SK-N-SH (cell line): Measurements from ENCODE around the gene SIT1.

Source experiments
- CTCF ChIP-seq: fragments of 200-600 bp; sonication (generic); IDR thresholded peaks from 2 replicates; pipeline ENCODE4 v1.6.1; 2017; ENCODE audit warnings: antibody characterized with exemption, mild to moderate bottlenecking, moderate library complexity
- ELF1 ChIP-seq: IDR thresholded peaks from 2 replicates; pipeline ENCODE4 v1.4.0; 2012
- EP300 ChIP-seq, 2 experiments: IDR thresholded peaks; 2 replicates each; pipeline versions ENCODE4 v1.4.0 to v1.6.1; 2012; ENCODE audit warnings: borderline replicate concordance in 1 of 2, low read depth in 1 of 2, low read length in 1 of 2
- GATA2 ChIP-seq: sonication (generic); formaldehyde crosslinking; IDR thresholded peaks from 2 replicates; pipeline ENCODE4 v1.5.0; 2020; ENCODE audit warnings: mild to moderate bottlenecking, missing genetic modification reagents
- MEF2A ChIP-seq: IDR thresholded peaks from 2 replicates; pipeline ENCODE4 v1.4.0; 2012; ENCODE audit warnings: low read depth, borderline replicate concordance
- RAD21 ChIP-seq: IDR thresholded peaks from 2 replicates; pipeline ENCODE4 v1.6.1; 2012; ENCODE audit warnings: mild to moderate bottlenecking, low read length
- REST ChIP-seq: IDR thresholded peaks from 2 replicates; pipeline ENCODE4 v1.6.1; 2012; ENCODE audit warnings: mild to moderate bottlenecking, low read depth, low read length, moderate library complexity
- RFX5 ChIP-seq: IDR thresholded peaks from 2 replicates; pipeline ENCODE4 v1.6.1; 2012; ENCODE audit warnings: mild to moderate bottlenecking, improper control_type of control experiment, low read length
- YY1 ChIP-seq: IDR thresholded peaks from 2 replicates; pipeline ENCODE4 v1.4.0; 2012; ENCODE audit warnings: low read depth, mild to moderate bottlenecking

- no peak for TF ChIP-seq CTCF
- no peak for TF ChIP-seq MEF2A
- TF ChIP-seq REST = no peak
- no peak for TF ChIP-seq EP300 (IDR thresholded peaks at IDR 0.05; ENCODE audit: borderline replicate concordance in 1 of 2, low read depth in 1 of 2, low read length in 1 of 2)
- no peak for TF ChIP-seq RFX5
- no peak for TF ChIP-seq RAD21
- TF ChIP-seq GATA2 (CRISPR knock-in tag) = no peak
- TF ChIP-seq YY1 = no peak
- TF ChIP-seq ELF1 = no peak
Measured at GRCh38 chr9:35608221-35608620, 42.5 kb downstream of the SIT1 start.
